Natural killer cell (primary cell): ENCODE results near the gene IKZF1. TPM values are rescaled to one million over a fixed set of nuclear protein-coding genes. Genes with fewer than 3 reads are reported as not detected.

Experiments used
- ATAC-seq, 3 donors: fragments of 150-1000 bp in 2 of 3; fragments of 200-7000 bp in 1 of 3; cut with Tn5 transposase; 1 replicate in 1 of 3; 2 replicates in 2 of 3; pipeline ENCODE4 v1.10.0; 2021; ENCODE audit warnings: mild to moderate bottlenecking in 2 of 3, moderate library complexity in 2 of 3
- DNase-seq, 2 donors: peaks; one replicate each; pipeline versions ENCODE4 v3.0.0 to v3.0.0-alpha.2; 2013 to 2021; ENCODE audit warnings: mixed read lengths in 1 of 2
- H3K27ac ChIP-seq: one replicate; pipeline ENCODE4 v1.5.1; 2013; ENCODE audit warnings: mild to moderate bottlenecking, low read length
- H3K27me3 ChIP-seq: one replicate; pipeline ENCODE4 v1.6.1; 2013; ENCODE audit warnings: low read length; ENCODE audit not compliant: control insufficient read depth, insufficient read depth
- H3K36me3 ChIP-seq: one replicate; pipeline ENCODE4 v1.6.1; 2013; ENCODE audit warnings: low read length; ENCODE audit not compliant: control insufficient read depth, insufficient read depth
- H3K4me1 ChIP-seq: one replicate; pipeline ENCODE4 v1.6.1; 2013; ENCODE audit warnings: low read length; ENCODE audit not compliant: control insufficient read depth, insufficient read depth
- H3K4me3 ChIP-seq: one replicate; pipeline ENCODE4 v1.5.1; 2013; ENCODE audit warnings: low read length
- H3K9me3 ChIP-seq: one replicate; pipeline ENCODE4 v1.6.1; 2013; ENCODE audit warnings: low read length; ENCODE audit not compliant: control insufficient read depth, insufficient read depth
- H3K27ac Mint-ChIP-seq, 2 donors: one replicate each; pipeline ENCODE4 v1.8.0; 2022; ENCODE audit warnings: mild to moderate bottlenecking in 2 of 2, mixed read lengths in 2 of 2, moderate library complexity in 1 of 2
- H3K27me3 Mint-ChIP-seq, 2 donors: one replicate each; pipeline ENCODE4 v1.8.0; 2022; ENCODE audit warnings: low read depth in 2 of 2, mixed read lengths in 2 of 2
- H3K36me3 Mint-ChIP-seq: one replicate; pipeline ENCODE4 v1.8.0; 2022; ENCODE audit warnings: mixed read lengths
- H3K4me1 Mint-ChIP-seq, 2 donors: one replicate each; pipeline ENCODE4 v1.8.0; 2022; ENCODE audit warnings: mixed read lengths in 2 of 2
- H3K4me3 Mint-ChIP-seq: one replicate; pipeline ENCODE4 v1.8.0; 2022; ENCODE audit warnings: mild to moderate bottlenecking, moderate library complexity, mixed read lengths
- H3K9me3 Mint-ChIP-seq, 2 donors: one replicate each; pipeline ENCODE4 v1.8.0; 2022; ENCODE audit warnings: mixed read lengths in 2 of 2
- CTCF ChIP-seq: fragments of 200-600 bp; IDR thresholded peaks from one replicate; pipeline ENCODE4 v1.8.0; 2022; ENCODE audit warnings: antibody characterized with exemption
- WGBS: methylation state at CpG from one replicate; pipeline ENCODE4 v1.1.7; 2013; ENCODE audit warnings: missing lambda C conversion rate; ENCODE audit not compliant: insufficient coverage; 5-methylcytosine and 5-hydroxymethylcytosine counted together
- intact Hi-C: fragments of 100-400 bp; cut with micrococcal nuclease; formaldehyde crosslinking; loops from one replicate; pipeline ENCODE4 v1.14.2; 2022
- total RNA-seq, 4 donors: library from RNA; stranded (reverse); fragments of 120-200 nt in 1 of 4; gene quantifications; one replicate each; pipeline versions ENCODE4 v1.2.3 to v1.2.4, GENCODE V29; 2013 to 2022

Gene IKZF1
- total RNA-seq, 3 donors from 2014 or later (not counting 1 experiment from before 2014, with no cell fraction given): 294 to 391 (median 350) TPM

- no peaks in the 10 kb centered on the region for H3K36me3 Mint-ChIP-seq
- ATAC-seq (no peak), DNase-seq (no peak)
- WGBS: 81% methylated on average over 2 of the region's 2 CpGs
- intact Hi-C loops: no loop called here
- Histone ChIP-seq H3K36me3 (no peaks in the 10 kb centered on the region), H3K4me1 (no peaks in the 10 kb centered on the region), H3K27ac (no peak overlapping the region), H3K27me3 (no peaks in the 10 kb centered on the region), H3K4me3 (no peak overlapping the region), H3K9me3 (no peaks in the 10 kb centered on the region)
- no peaks in the 10 kb centered on the region for H3K9me3 Mint-ChIP-seq
- H3K27me3 Mint-ChIP-seq: no peaks in the 10 kb centered on the region
- H3K4me1 Mint-ChIP-seq: no peaks in the 10 kb centered on the region
- H3K27ac Mint-ChIP-seq: no peak overlapping the region
- TF ChIP-seq CTCF: no peak
- no peak overlapping the region for H3K4me3 Mint-ChIP-seq
These were observed 123.0 kb downstream of the IKZF1 start for GRCh38 chr7:50427518-50427917.

DNA sequence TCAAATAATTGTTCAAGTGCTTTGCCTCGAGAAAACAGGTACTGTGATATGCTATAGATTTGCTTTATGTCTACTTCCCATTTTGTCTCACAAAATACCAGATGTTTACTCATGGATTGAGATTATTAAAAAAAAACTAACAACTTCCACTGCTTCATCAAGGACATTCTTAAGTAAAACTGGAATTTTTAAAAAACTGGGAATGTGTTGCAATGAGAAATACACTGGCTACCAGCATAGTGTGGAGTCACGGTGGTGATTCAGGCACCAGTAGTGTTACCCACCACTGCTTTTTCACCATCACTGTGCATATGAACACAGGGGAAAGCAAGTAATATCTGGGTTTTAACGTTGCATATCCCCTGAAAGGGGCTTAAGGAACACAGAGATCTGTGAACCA, 124.4 kb downstream of the IKZF1 start:
- Histone ChIP-seq H3K36me3 (no peaks in the 10 kb centered on the region), H3K9me3 (no peaks in the 10 kb centered on the region), H3K27me3 (no peaks in the 10 kb centered on the region), H3K4me1 (no peaks in the 10 kb centered on the region), H3K27ac (no peak overlapping the region), H3K4me3 (no peak overlapping the region)
- Mint-ChIP-seq H3K27ac (no peak overlapping the region), H3K4me3 (no peak overlapping the region), H3K27me3 (no peaks in the 10 kb centered on the region), H3K9me3 (no peaks in the 10 kb centered on the region), H3K4me1 (no peaks in the 10 kb centered on the region), H3K36me3 (no peaks in the 10 kb centered on the region)
- intact Hi-C loops: no loop called here
- DNase-seq (no peak), ATAC-seq (no peak)
- no peak for TF ChIP-seq CTCF
- WGBS: 87% methylated on average over 3 of the region's 3 CpGs

- Histone ChIP-seq H3K4me1 (no peaks in the 10 kb centered on the region), H3K4me3 (no peak overlapping the region), H3K9me3 (no peaks in the 10 kb centered on the region), H3K27ac (no peak overlapping the region), H3K36me3 (no peaks in the 10 kb centered on the region), H3K27me3 (no peaks in the 10 kb centered on the region)
- Mint-ChIP-seq H3K27ac (no peak overlapping the region), H3K27me3 (no peaks in the 10 kb centered on the region), H3K36me3 (no peaks in the 10 kb centered on the region), H3K4me3 (no peak overlapping the region), H3K4me1 (no peaks in the 10 kb centered on the region), H3K9me3 (no peaks in the 10 kb centered on the region)
- no peak for DNase-seq
- TF ChIP-seq CTCF: no peak
- intact Hi-C loops: no loop called here
- no peak for ATAC-seq
- 89% methylated on average over 2 of the region's 2 CpGs for WGBS
These were observed 126.8 kb downstream of the IKZF1 start for GRCh38 chr7:50431316-50431715.

- DNase-seq (no peak), ATAC-seq (no peak)
- no peak overlapping the region for H3K27ac Mint-ChIP-seq
- H3K27me3 Mint-ChIP-seq: no peaks in the 10 kb centered on the region
- no peaks in the 10 kb centered on the region for H3K4me1 Mint-ChIP-seq
- Histone ChIP-seq H3K27me3 (no peaks in the 10 kb centered on the region), H3K4me1 (no peaks in the 10 kb centered on the region), H3K36me3 (no peaks in the 10 kb centered on the region), H3K4me3 (no peak overlapping the region), H3K27ac (no peak overlapping the region), H3K9me3 (no peaks in the 10 kb centered on the region)
- TF ChIP-seq CTCF: no peak
- H3K9me3 Mint-ChIP-seq: no peaks in the 10 kb centered on the region
- no peak overlapping the region for H3K4me3 Mint-ChIP-seq
- intact Hi-C loops: no loop called here
- no CpG with 5 or more reads among the region's 4 CpGs for WGBS
- H3K36me3 Mint-ChIP-seq: no peaks in the 10 kb centered on the region
These were observed 127.3 kb downstream of the IKZF1 start for GRCh38 chr7:50431722-50432305.
